Measurements from ENCODE around the gene ADAM12. TPM values are rescaled to one million over a fixed set of nuclear protein-coding genes. Genes with fewer than 3 reads are reported as not detected.

Gene ADAM12
- total and polyA plus RNA-seq, 9 of the 15 experiments (the other 6 are each of a cell fraction or from before 2014, with no cell fraction given): not detected

- Histone ChIP-seq H3K9ac (ENCODE audit: insufficient read depth in 1 of 2, low read depth in 2 of 2, low read length in 2 of 2) (no peak overlapping the region), H3K4me1 (replicated peaks in 1 of 2; ENCODE audit: control insufficient read depth in 2 of 2, insufficient read depth in 2 of 2, low read length in 2 of 2) (no peaks in the 10 kb centered on the region), H3K9me3 (replicated peaks; ENCODE audit: control insufficient read depth, insufficient read depth, low read depth, low read length) (no peaks in the 10 kb centered on the region), H3K4me2 (ENCODE audit: insufficient read depth, low read length) (no peak overlapping the region), H3K27ac (ENCODE audit: extremely low read depth, low read depth, low read length) (no peak overlapping the region), H3K4me3 (no peak overlapping the region), H3K79me2 (ENCODE audit: control insufficient read depth, insufficient read depth, low read length) (no peaks in the 10 kb centered on the region), H2AFZ (ENCODE audit: low read depth, low read length) (no peak overlapping the region), H3K9me1 (ENCODE audit: control insufficient read depth, insufficient read depth, low read length) (no peaks in the 10 kb centered on the region), H3K36me3 (ENCODE audit: control insufficient read depth, insufficient read depth, low read length) (no peaks in the 10 kb centered on the region), H3K27me3 (ENCODE audit: control insufficient read depth in 2 of 2, insufficient read depth in 2 of 2, low read length in 2 of 2) (peaks cover 3 to 33% of the 10 kb centered on the region in 2 experiments; a peak in 2 of 5 replicates), H4K20me1 (replicated peaks; ENCODE audit: control insufficient read depth, insufficient read depth, low read length) (no peaks in the 10 kb centered on the region)
- POLR2A ChIA-PET: interaction anchor here (0.6 kb wide), 1 partner anchor 1497 kb away, joined by 3 read pairs; no protein-coding TSS in a partner anchor
- FAIRE-seq: no peak
- BruUV-seq (replicated peaks): no TSS peak
- TF ChIP-seq SMAD4 (CRISPR knock-in tag; conservative IDR thresholded peaks at IDR 0.05) (no peak), POLR2G (IDR thresholded peaks at IDR 0.05; ENCODE audit: low read depth, low read length) (no peak), SIX5 (IDR thresholded peaks at IDR 0.05; ENCODE audit: borderline replicate concordance in 1 of 2, insufficient read depth in 1 of 2, low read depth in 1 of 2, low read length in 2 of 2) (no peak), NONO (IDR thresholded peaks at IDR 0.05; ENCODE audit: low read depth in 2 of 2, low read length in 1 of 2) (no peak), SOX6 (IDR thresholded peaks at IDR 0.05) (no peak), PATZ1 (CRISPR knock-in tag; IDR thresholded peaks at IDR 0.05; ENCODE audit: borderline replicate concordance) (no peak), ETV6 (IDR thresholded peaks at IDR 0.05; ENCODE audit: borderline replicate concordance in 1 of 2, low read depth in 2 of 2, low read length in 1 of 2) (no peak), ETV6 (CRISPR knock-in tag; IDR thresholded peaks at IDR 0.05; ENCODE audit: borderline replicate concordance) (no peak), CREB5 (CRISPR knock-in tag; IDR thresholded peaks at IDR 0.05) (no peak), ZNF778 (CRISPR knock-in tag; IDR thresholded peaks at IDR 0.05) (no peak), CBX2 (IDR thresholded peaks at IDR 0.05; ENCODE audit: insufficient read depth, low read length, poor library complexity, severe bottlenecking) (no peak), ZNF75A (CRISPR knock-in tag; IDR thresholded peaks at IDR 0.05) (no peak), ZNF583 (CRISPR knock-in tag; IDR thresholded peaks at IDR 0.05) (no peak)
- TF ChIP-seq, protein P1, sequence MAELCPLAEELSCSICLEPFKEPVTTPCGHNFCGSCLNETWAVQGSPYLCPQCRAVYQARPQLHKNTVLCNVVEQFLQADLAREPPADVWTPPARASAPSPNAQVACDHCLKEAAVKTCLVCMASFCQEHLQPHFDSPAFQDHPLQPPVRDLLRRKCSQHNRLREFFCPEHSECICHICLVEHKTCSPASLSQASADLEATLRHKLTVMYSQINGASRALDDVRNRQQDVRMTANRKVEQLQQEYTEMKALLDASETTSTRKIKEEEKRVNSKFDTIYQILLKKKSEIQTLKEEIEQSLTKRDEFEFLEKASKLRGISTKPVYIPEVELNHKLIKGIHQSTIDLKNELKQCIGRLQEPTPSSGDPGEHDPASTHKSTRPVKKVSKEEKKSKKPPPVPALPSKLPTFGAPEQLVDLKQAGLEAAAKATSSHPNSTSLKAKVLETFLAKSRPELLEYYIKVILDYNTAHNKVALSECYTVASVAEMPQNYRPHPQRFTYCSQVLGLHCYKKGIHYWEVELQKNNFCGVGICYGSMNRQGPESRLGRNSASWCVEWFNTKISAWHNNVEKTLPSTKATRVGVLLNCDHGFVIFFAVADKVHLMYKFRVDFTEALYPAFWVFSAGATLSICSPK (IDR thresholded peaks at IDR 0.05; ENCODE audit: borderline replicate concordance): no peak
- in situ Hi-C loops (cut with MboI): no loop called here
- no peak for DNase-seq (ENCODE audit: extremely low read depth in 1 of 4, low spot score in 3 of 4)
- CTCF ChIA-PET (ENCODE audit: low intra/inter-chr PET ratio): no interaction called here
- intact Hi-C loops (cut with micrococcal nuclease): no loop called here
- 0% methylated on average over 2 of the region's 4 CpGs for WGBS (ENCODE audit: insufficient coverage, low coverage, missing lambda C conversion rate)
- ATAC-seq: no peak
These were observed 347.2 kb downstream of the ADAM12 start for GRCh38 chr10:126041117-126041516.

Data from K562 (cell line).